ENCODE measurements around the gene PPP2R5A.
"Not testable (repeated sequence)": the region's sequence is repeated elsewhere in the genome, so short reads cannot be mapped to it uniquely, and the experiment has no call there.

Gene PPP2R5A

DNA sequence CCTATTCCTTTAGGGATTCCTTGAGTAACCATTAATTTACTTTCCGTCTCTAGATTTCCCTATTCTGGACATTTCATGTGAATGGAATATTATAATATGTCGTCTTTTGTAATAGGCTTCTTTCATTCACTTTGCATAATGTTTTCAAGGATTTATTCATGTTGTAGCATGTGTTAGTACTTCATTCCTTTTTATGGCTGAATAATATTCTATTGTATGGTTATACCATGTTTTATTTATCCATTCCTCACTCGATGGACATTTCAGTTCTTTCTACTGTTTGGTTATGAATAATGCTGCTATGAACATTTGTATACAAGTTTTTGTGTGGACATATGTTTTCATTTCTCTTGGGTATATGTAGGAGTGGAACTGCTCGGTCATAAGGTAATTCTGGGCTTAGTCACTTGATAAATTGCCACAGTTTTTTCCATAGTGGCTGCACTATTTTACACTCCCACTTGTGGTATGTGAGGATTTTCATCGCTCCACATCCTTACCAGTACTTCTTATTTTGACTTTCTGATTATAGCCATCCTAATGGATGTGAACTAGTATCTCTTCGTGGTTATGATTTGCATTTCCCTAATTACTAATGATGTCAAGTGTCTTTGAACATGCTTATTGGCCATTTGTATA, 17.7 kb downstream of the PPP2R5A start:
- no peak for DNase-seq

GRCh38 chr1:212305342-212305741, 20.1 kb downstream of the PPP2R5A start:
- no peak for DNase-seq

GRCh38 chr1:212305984-212306452, 20.8 kb downstream of the PPP2R5A start:
- DNase-seq: not testable (repeated sequence)

GRCh38 chr1:212309967-212310366, 24.8 kb downstream of the PPP2R5A start:
- no peak for DNase-seq

DNA sequence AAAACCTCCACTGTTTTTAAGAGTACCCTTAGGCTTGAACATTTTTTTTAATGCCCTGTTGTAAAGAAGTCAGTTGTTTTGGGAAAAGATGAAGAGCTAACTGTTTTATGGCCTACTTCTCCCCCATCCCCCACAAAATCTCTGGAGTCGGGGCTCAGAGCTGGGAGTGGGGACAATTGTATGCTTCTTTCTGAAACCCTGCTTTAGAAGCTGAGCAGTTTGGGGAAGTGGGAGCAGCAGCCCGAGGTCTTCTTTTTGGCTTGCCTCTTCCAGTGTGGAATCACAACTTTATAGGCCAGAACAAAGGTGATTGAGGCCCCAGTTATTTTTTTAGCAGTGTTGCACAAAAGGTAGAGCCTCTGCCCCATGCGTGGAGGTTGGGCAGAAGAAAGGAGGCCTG, 25.2 kb downstream of the PPP2R5A start:
- no peak for DNase-seq

DNA sequence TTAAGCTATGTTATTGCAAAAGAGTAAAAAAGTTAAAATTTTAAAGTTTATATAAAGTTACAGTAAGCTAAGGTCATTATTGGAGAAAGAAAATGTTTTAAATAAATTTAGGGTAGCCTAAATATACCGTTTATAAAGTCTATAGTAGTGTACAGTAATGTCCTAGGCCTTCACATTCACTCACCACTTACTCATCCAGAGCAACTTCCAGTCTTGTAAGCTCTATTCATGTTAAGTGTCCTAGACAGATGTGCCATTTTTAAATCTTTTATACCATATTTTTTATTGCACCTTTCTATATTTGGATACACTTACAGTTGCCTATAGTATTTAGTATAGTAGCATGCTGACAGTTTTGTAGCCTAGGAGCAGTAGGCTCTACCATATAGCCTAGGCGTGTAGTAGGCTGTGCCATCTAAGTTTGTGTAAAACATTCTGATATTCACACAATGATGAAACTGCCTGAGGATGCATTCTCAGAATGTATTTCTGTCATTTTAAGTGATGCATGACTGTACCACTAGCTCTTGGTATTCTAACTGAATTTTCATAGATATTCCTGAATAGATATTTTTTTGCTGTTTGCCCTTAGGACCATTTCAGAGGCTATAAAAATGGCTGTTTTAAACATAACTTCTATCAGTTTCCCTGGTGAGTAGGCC, 26.8 kb downstream of the PPP2R5A start:
- no peak for DNase-seq

DNA sequence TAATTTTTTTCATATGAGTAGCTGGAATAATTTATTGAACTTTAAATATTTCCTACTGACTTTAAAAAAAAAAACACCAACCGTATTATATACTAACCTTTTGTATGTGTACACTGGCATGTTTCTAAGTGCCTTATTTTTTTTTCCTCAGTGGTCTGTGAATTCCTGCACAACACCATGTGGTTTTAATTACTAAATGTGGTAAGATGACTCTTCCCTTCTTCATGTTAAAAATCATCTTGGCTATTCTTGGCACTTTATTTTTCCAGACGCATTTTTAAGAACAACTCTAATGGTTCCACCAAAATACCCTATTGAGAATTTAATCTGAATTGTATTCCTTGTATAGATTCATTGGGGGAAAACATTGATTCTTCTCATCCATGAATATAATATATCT, 28.4 kb downstream of the PPP2R5A start:
- no peak for DNase-seq

- no peak for DNase-seq
These were observed 30.0 kb downstream of the PPP2R5A start for GRCh38 chr1:212315184-212315583.

DNA sequence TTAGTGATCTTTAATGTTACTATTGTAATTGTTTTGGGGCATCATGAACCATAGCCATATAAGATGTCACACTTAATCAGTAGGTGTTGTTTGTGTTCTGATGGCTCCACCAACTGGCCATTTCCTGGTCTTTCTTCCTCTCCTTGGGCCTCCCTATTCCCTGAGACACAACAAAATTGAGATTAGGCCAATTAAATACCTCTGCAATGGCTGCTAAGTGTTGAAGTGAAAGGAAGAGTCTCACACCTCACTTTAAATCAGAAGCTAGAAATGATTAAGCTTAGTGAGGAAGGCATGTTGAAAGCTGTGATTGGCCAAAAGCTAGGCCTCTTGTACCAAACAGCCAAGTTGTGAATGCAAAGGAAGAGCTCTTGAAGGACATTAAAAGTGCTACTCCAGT, 30.7 kb downstream of the PPP2R5A start:
- peak; percentile 59 for DNase-seq

DNA sequence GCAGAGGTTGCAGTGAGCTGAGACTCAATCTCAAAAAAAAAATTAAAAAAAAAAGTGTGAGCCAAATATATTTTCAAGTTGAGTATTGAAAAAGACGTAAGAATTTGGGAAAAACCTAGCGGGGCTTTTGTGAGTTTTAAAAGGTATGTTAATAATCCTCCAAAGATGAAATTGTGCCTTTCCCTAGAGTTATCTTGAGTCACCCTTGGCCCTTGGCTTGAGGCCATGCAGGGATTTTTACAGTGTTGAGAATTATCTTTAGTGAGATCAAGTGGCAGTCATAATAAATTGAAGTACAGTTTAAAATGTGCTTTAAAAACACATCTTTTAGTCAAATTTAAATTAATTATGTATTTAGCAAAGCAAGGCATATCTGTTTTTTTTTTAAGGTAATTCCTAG, 32.7 kb downstream of the PPP2R5A start:
- no peak for DNase-seq

GRCh38 chr1:212321031-212321430, 35.8 kb downstream of the PPP2R5A start:
- DNase-seq: not testable (repeated sequence)

DNA sequence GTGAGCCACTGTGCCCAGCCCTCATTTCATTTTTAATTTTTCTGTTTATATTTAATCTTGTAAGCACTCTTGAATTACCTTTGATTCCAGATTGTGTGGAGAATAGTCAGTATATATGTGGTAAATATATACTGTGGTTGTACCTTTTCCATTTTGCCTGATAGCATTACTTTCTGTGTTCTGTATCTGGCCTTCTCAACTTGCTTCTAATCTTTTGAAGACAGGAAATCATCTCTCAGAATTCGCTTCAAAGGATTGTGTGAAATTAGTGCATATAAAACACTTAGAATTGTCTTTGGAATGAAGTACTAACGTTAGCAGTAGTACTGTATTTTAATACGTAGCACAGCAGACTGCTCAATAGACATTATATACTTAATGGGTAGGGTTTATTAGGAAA, 37.9 kb downstream of the PPP2R5A start:
- DNase-seq: no peak

DNA sequence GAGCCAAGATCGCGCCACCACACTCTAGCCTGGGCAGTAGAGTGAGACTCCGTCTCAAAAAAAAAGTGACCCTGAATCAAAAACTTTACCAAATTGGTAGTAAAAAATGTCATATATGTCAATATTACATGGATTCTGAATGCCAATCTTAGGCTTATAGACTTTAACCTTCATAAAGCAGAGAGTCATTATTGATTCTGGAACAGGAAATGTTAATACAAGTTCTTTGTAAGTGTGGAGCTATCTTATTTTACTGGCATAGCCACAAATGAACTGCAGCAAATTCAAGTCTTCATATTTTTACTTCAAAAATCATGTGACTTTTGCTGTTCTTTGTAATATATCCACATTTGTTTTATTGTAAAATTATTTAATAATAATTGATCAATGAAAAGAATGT, 41.3 kb downstream of the PPP2R5A start:
- no peak for DNase-seq

DNA sequence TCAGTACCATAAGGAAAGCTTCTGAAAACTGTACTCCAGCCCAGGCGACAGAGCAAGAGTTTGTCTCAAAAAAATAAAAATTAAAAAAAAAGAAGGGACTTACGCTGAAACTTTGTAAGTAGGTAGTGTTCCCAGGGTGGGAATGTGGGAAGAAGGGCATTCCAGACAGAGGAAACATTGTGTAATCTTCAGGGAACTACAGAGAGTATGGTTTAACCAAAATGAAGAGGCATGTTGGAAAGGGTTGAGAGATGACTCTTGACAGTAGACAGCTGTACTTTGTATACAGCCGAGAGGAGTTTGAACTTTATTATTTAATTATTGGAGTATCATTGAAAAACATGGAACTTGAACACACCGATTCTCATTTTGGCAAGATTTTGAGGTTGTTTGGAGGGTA, 43.0 kb downstream of the PPP2R5A start:
- no peak for DNase-seq

- DNase-seq: no peak
These were observed 43.9 kb downstream of the PPP2R5A start for GRCh38 chr1:212329105-212329504.

DNA sequence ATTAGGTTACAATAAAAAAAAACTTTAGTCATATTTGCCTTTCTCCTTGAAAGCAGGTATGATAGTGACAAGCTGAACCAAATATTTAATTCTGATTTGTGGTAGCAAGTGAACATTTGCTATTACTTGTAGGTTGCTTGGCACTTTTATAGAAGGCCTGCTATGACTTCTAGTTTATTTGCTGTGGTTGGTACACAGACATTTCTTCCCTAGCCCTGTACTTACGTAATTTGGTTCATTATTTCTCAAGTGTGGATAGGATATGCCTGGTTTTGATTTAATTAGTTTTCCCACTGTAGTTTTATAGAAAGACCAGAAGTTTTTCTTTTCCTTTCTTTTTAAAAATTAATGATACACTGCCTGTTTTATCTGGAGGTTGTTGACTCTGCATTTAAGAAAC, 55.9 kb downstream of the PPP2R5A start:
- DNase-seq: no peak

GRCh38 chr1:212344905-212345304, 59.7 kb downstream of the PPP2R5A start:
- no peak for DNase-seq

DNA sequence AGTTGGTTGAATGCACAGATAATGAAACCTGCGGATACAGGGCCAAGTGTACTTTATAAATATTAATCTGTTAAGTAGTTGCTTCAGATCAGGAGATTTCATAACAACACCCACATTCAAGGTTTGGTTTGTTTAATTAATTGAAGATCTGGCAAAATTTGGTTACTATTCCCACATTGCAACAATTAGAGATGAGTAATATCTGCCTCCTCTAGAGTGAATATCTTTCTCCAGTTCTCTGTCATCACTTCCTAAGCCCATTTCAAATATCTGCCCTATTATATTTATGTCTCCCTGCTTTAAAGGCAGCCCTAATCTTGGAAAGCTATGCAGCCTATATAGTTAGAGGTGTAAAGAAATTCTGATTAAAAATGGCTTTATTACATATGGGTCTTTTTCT, 61.4 kb downstream of the PPP2R5A start:
- peak; percentile 14 for DNase-seq

- no peak for DNase-seq
These were observed 66.6 kb downstream of the PPP2R5A start for GRCh38 chr1:212351588-212352362.

DNA sequence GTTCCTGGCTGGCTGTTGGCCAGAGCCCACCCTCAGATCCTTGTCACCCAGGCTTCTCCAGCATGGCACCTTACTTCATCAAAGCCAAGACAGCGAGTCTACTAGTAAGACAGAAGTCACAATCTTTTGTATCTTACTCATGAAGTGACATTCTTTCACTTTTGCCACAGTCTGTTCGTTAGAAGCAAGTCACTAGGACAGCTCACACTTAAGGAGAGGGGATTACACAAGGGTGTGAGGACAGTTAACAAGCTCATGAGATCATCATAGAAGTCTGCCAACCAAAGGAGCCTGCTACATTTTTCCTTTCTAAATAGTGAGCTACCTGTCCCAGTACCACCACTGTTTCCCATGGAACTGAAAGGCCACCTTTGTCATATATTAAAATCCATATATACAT, 68.0 kb downstream of the PPP2R5A start:
- DNase-seq: no peak

- DNase-seq: no peak
These were observed 69.3 kb downstream of the PPP2R5A start for GRCh38 chr1:212354464-212354863.

- DNase-seq: no peak
These were observed 70.2 kb downstream of the PPP2R5A start for GRCh38 chr1:212355230-212355969.

- peak; percentile 70 for DNase-seq
These were observed 74.7 kb downstream of the PPP2R5A start for GRCh38 chr1:212359794-212360479.
